ENCODE data around the gene MYCBPAP. TPM values are rescaled to one million over a fixed set of nuclear protein-coding genes. Genes with fewer than 3 reads are reported as not detected.

The MYCBPAP gene
- total and polyA plus RNA-seq, 12 donors, result 0.17 to 1.6 (median 0.59) TPM

GRCh38 chr17:50482110-50482509, 26.1 kb upstream of the MYCBPAP start:
- TF ChIP-seq, protein P1, sequence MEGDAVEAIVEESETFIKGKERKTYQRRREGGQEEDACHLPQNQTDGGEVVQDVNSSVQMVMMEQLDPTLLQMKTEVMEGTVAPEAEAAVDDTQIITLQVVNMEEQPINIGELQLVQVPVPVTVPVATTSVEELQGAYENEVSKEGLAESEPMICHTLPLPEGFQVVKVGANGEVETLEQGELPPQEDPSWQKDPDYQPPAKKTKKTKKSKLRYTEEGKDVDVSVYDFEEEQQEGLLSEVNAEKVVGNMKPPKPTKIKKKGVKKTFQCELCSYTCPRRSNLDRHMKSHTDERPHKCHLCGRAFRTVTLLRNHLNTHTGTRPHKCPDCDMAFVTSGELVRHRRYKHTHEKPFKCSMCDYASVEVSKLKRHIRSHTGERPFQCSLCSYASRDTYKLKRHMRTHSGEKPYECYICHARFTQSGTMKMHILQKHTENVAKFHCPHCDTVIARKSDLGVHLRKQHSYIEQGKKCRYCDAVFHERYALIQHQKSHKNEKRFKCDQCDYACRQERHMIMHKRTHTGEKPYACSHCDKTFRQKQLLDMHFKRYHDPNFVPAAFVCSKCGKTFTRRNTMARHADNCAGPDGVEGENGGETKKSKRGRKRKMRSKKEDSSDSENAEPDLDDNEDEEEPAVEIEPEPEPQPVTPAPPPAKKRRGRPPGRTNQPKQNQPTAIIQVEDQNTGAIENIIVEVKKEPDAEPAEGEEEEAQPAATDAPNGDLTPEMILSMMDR (IDR thresholded peaks at IDR 0.05), result no peak
- H3K4me3 ChIP-seq, result no peak overlapping the region
- WGBS, 2 donors, result 88% methylated on average over 23 of the region's 23 CpGs
- no peaks in the 10 kb centered on the region for H3K27me3 ChIP-seq
- no peak for DNase-seq
- H3K9me3 ChIP-seq, result no peaks in the 10 kb centered on the region
- H3K27ac ChIP-seq, result peak overlapping the region in 7 of 10 donors; percentile 51 to 84 (median 81)
- H3K4me1 ChIP-seq, result peaks cover 2 to 48% (median 34%) of the 10 kb centered on the region in 9 donors
- ATAC-seq, result peak in 1 of 8 donors; percentile 11
- H3K36me3 ChIP-seq, result peaks cover 0 to 65% (median 27%) of the 10 kb centered on the region in 9 donors
- intact Hi-C loops (cut with DNase I), result loop anchor here in 9 of 10 donors (2.0 to 10.0 kb wide), 13 partner anchors 53 to 360 kb away; partner anchors contain the start of genes ANKRD40 (in 1 of the 9), EPN3 (in 1 of the 9) and SPATA20 (in 1 of the 9)

DNA sequence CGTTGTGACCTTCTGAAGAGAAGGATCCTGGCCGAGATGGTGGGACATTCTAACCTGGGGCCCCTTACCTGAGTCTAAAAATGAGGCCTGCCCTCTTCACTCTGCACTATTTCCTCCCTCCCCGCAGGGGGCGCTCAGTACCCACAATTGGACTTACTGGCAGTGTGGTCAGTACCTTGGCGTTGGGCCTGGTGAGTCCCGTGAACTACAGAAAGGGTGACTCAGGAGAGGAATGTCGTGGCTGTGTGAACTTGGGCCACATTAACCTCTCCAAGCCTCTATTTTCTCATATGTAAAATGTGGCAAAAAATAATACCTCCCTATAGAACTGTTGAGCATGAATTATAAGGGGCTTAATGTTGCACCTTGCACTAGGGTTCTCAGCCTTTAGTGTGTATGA, 25.7 kb upstream of the MYCBPAP start:
- TF ChIP-seq, protein P1 (IDR thresholded peaks at IDR 0.05), result peak; percentile 69 to 91 (median 87)
- Histone ChIP-seq H3K27ac (peak overlapping the region in 9 of 10 donors; percentile 6 to 84 (median 77)), H3K9me3 (no peaks in the 10 kb centered on the region), H3K4me1 (peaks cover 2 to 48% (median 34%) of the 10 kb centered on the region in 9 donors), H3K4me3 (no peak overlapping the region), H3K36me3 (peaks cover 0 to 69% (median 27%) of the 10 kb centered on the region in 9 donors), H3K27me3 (no peaks in the 10 kb centered on the region)
- intact Hi-C loops (cut with DNase I), result loop anchor here in 9 of 10 donors (2.0 to 10.0 kb wide), 13 partner anchors 52 to 360 kb away; partner anchors contain the start of genes ANKRD40 (in 1 of the 9), EPN3 (in 1 of the 9) and SPATA20 (in 1 of the 9)
- 9 to 12% methylated on average over 7 of the region's 7 CpGs for WGBS, 2 donors
- peak; percentile 92 to 94 for DNase-seq
- ATAC-seq, result peak; percentile 40 to 87 (median 74)

DNA sequence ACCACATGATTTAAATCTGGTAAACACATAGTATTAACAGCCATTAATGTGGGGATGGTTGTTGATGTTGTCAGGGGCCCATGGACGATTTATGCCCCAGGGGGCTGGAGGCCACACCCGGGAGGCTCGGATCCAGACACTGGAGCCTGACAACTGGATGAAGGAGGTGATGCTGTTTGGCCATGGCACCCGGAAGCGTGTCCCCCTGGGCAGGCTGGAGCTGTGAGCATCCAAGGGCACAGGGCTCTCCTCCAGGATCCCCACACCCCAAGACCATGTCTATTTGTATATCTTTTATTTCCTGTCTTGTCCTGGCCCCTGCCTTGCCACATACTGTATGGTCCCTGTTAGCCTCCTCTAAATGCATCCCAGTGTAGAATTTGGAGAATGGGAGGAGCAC, 25.0 kb upstream of the MYCBPAP start:
- Histone ChIP-seq H3K27me3 (no peaks in the 10 kb centered on the region), H3K36me3 (peaks cover 0 to 72% (median 27%) of the 10 kb centered on the region in 9 donors), H3K4me1 (peaks cover 2 to 42% (median 30%) of the 10 kb centered on the region in 9 donors), H3K4me3 (no peak overlapping the region), H3K9me3 (no peaks in the 10 kb centered on the region), H3K27ac (peak overlapping the region in 8 of 10 donors; percentile 53 to 84 (median 79))
- no peak for DNase-seq
- 82 to 83% methylated on average over 5 of the region's 5 CpGs for WGBS, 2 donors
- no peak for ATAC-seq
- TF ChIP-seq, protein P1 (IDR thresholded peaks at IDR 0.05), result no peak
- intact Hi-C loops (cut with DNase I), result loop anchor here in 9 of 10 donors (2.0 to 10.0 kb wide), 13 partner anchors 52 to 359 kb away; partner anchors contain the start of genes ANKRD40 (in 1 of the 9), EPN3 (in 1 of the 9) and SPATA20 (in 1 of the 9)

GRCh38 chr17:50484386-50485155, 23.7 kb upstream of the MYCBPAP start:
- TF ChIP-seq, protein P1 (IDR thresholded peaks at IDR 0.05), result no peak
- WGBS, 2 donors, result 95 to 98% methylated on average over 11 of the region's 11 CpGs
- no peak for DNase-seq
- H3K4me1 ChIP-seq, result peaks cover 2 to 33% (median 24%) of the 10 kb centered on the region in 9 donors
- H3K27ac ChIP-seq, result no peak overlapping the region
- peaks cover 0 to 72% (median 27%) of the 10 kb centered on the region in 9 donors for H3K36me3 ChIP-seq
- no peak overlapping the region for H3K4me3 ChIP-seq
- no peaks in the 10 kb centered on the region for H3K9me3 ChIP-seq
- intact Hi-C loops (cut with DNase I), result loop anchor here (5.0 to 10.0 kb wide), 13 partner anchors 50 to 358 kb away; partner anchors contain the start of genes ANKRD40 (in 1 of the 10), EPN3 (in 1 of the 10) and SPATA20 (in 1 of the 10)
- no peak for ATAC-seq
- H3K27me3 ChIP-seq, result no peaks in the 10 kb centered on the region
